Activated T-cell treated with anti-CD3 and anti-CD28 coated beads, Interleukin-2, amount 50 U/mL, for 48 hours (primary cell): ENCODE results near the gene CLDN20.
"Not testable (repeated sequence)": the region's sequence is repeated elsewhere in the genome, so short reads cannot be mapped to it uniquely, and the experiment has no call there.

Experiments used
- DNase-seq, 2 experiments: peaks; one replicate each; pipeline ENCODE4 v3.0.0-alpha.2; 2020

Gene CLDN20

DNA sequence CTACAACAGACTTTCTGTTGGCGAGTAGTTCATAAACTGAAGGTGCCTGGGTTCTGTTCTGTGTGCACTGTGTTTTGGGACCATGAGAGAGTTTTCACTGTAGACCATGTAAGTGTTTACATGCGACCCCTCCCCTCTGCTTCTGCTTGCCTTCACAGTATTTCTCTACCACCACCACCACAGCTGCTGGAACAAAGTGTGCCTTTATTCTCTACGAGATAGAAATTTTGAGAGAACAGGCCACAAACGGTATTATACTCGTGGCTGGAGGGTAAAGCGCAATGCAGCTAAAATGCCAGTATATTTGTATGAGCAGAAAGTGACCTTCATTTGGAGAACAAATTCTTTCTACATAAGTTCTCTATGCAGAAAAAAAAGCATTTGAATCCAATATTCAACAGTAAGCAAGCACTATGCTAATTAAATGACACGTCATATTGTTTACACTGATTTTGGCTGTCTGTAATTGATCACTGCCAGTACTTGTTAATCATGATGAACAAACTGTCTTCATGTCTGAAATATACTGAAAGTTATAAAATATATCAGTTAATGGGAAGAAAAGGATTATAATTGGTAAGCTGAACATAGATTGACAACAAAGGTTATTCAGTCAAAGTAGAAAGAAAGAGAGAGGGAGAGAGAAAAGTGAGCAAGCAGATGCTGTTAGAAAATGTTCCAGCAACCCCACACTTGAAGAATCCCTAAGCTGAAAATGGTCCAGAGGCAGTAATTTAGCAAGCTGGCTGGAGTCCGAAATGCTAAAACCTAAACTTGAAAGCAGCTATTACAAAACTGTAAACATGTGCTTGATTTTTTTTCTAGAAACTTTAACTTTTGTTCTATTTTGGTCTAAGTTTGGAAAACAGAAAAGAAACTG is 8.8 kb downstream of the CLDN20 start:
- no peak for DNase-seq

DNA sequence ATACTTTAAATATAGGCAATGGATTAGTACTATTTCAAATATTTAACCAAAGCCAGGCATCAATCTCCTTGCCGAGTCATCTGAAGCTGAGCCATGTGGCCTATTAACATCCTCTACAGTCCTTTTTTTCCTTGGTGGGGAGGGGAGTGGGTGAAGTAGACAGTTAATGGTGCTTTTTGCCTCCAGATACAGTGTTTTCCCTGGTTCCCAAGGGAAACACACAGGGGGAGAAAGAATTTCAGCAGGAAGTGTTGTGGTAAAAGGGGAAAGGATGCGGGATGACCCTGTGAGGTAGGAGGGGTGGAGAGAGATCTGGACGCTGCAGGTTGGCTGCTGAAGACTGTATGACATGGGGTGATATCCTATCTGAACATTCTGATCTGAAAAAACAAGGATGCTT is 9.6 kb downstream of the CLDN20 start:
- no peak for DNase-seq

DNA sequence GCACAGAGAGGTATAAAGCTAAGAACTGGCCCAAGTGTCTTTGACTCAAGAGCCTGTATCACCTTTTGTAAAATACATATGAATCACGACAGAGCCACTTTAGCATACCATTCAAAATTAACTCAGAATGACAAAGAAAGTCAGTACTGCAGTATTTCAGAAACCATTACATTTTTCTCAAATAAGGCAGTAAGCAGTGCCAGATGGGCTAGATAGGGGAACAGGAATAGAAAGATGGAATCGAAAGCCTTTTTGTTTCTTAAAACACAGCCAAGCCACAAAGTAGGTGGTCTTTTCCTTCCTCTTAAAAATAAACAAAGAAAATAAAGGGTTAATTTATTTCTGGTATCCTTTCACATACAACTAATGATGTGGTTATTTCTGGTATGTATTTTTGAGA is 10.3 kb downstream of the CLDN20 start:
- no peak for DNase-seq

DNA sequence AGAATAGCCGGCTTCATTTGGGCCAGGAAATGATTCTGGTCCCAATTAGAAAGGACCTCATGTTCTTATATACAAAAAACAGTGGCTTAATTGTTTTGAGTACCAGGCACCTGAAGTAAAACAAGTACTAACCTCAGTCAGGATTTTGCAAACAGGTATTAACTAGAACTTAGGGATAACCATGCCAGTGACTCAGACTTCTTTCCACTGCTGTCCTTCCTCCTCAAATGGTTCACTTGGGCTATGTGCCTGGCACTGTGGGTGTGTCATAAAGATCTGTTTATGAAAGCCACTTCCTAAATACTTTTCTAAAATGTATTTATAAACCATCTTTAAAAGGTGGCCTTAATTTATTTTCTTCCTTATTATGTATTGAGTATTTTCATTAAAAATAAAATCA is 10.7 kb downstream of the CLDN20 start:
- DNase-seq = no peak

DNA sequence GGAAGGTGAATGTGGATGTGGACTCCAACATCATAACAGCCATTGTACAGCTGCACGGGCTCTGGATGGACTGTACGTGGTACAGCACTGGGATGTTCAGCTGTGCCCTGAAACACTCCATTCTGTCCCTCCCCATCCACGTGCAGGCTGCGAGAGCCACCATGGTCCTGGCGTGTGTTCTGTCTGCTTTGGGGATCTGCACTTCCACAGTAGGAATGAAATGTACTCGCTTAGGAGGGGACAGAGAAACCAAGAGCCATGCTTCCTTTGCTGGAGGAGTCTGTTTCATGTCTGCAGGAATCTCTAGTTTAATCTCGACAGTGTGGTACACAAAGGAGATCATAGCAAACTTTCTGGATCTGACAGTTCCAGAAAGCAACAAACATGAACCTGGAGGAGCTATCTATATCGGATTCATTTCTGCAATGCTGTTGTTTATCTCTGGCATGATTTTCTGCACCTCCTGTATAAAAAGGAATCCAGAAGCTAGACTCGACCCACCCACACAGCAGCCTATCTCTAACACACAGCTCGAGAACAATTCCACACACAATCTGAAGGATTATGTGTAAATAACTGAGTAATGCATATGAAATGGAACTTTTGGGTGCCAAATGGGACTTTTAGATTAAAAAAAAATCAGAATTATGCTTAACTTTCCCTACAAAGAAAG is 12.1 kb downstream of the CLDN20 start:
- DNase-seq = no peak

DNA sequence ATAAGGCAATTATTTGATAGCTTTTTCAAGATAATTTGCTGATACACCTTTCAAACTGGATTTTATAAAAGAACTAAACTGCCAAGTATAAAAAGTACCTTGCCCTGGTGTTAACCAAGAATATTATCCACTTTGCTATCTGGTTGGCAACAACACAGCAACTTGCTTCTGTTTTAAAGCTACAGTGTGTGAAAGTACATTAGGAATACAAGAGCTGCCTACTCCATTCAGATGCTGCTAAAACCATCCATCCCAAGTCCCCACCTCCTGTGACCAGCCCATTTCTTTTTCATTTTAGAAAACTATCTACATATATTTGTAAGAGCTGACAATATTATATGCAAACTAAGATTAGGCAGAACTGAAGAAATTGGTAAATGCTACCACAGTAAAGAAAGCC is 12.8 kb downstream of the CLDN20 start:
- DNase-seq = no peak

DNA sequence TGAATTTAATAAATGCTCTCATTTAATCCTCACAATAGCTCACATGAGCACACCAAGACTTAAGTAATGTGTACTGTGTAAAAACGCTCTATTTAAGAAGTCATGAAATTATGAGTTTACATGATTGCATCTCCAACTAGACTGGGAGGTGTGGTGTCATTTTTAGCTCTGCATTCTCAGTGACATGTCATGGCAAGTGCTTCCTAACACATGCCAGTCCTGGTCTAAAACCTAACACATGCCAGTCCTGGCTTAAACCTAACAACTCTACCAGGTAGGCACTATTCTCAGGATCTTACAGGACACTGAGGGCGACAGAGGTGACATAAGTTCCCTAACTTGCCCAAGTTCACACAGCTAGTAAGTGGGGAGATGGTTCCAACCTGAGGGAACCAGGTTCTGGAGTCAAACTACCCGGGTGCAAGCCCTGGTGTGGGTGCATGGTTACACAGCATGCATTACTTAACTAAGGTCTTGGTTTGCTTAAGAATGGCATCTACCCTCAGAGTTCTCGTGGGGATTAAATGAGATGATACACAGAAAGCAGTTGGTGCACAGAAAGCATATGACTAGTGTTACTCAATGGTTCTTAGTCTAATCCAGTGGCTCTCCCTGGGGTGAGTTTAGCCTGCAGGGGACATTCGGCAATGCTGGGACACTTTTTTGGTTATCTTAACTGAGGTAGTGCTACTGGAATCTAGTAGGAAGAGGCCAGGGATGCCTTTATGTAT is 14.7 kb downstream of the CLDN20 start:
- DNase-seq = no peak

DNA sequence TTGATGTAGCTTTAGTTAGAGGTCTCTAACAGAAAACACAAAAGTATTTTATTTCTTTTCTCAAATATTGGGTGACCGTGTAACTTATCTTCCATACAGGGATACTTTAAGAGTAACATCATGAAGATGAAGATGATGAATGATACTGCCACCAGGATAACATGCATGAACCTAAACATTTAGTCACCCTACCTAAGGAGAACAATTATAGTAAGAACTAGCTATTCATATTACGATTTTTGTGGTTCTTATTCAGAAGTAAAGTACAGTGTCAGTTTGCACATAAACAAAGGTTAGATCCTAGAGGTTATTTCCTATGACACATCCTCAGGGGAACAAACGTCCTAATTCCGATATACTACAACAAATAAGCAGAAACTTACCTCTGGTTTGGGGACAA is 21.0 kb downstream of the CLDN20 start:
- no peak for DNase-seq

DNA sequence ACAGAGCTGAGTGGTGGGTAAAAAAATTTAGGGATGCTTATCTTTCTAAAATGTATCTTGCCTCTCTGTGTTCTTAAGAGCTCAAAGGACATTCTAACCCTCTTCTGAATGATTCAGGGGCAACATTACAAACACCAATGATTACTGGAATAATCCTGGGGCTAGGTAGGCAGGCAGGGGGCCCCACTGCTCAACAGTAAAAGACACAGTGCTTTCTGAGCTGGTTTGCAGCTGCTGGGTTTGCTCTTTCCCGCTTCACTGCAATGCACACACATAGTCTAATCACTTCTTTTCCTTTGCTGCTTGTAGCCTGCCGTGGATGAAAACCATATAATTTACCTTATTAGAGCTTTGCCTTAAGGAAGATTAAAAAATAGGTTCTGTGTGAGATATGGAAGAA is 23.9 kb downstream of the CLDN20 start:
- DNase-seq = no peak

DNA sequence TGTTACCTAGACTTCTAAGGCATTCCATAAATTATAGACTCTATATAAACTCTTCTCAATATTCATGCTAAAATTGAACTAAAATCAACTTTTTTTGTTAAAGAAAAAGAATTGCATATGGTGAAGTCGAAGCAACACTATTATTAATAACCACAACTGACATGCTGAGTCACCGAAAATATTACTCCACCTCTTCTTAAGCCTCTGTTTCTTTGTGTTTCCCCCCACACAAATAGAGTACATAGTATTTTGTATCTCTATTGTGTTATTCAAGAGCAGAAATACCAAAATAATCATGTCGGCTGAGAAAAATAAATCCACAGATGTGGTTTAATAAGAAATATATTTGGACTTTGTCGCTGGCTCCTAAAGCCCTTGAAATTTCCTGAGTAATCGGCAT is 26.7 kb downstream of the CLDN20 start:
- DNase-seq = no peak

DNA sequence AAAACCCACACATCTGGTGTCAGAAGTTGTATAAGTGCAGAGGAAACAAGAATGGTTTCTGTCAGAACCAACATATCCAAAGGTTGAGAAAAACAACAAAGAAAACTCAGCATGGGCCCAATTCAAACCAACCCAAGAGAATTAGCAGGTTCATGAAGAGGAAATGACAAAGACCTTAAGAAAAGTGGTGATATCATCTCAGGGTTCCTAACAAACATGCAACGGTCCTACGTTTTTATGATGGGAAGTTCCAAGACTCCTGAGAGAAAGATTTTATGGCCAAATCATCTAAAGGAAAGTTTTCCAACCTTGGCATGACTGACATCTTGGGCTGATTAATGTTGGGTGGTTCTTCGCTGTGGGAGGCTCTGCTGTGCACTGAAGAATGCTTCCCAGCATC is 27.5 kb downstream of the CLDN20 start:
- DNase-seq = no peak

DNA sequence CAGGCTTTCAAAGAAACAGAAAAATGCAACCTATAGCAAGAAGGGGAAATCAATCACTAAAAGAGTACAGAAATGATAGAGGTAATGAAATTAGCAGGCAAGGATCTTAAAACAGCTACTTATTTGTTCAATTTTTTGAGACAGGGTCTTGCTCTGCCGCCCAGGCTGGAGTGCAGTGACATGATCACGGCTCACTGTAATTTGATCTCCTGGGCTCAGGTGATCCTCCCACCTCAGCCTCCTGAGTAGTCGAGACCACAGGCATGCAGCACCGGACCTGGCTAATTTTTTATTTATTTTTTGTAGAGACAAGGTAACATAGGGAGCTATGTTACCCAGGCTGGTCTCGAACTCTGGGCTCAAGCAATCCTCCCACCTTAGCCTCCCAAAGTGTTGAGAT is 28.9 kb downstream of the CLDN20 start:
- no peak for DNase-seq

DNA sequence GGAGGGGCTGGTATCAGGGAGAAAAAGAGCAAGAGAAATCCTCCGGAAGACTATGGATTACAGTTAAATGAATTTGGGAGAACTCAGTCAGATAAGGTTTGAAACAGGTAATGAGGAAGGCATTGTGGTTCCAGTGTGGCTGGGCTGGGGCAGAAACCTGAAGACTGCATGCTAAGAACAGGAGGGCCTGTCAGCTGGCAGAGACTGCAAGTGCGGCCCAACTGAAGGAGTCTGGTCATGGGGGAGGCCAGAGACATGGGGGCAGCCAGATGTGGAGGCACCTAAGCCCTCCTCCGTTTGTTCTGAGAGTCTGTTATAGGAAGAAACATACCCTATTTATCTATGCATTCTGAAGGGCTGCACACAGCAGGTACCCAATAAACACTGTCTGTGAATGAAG is 33.9 kb downstream of the CLDN20 start:
- DNase-seq = no peak

DNA sequence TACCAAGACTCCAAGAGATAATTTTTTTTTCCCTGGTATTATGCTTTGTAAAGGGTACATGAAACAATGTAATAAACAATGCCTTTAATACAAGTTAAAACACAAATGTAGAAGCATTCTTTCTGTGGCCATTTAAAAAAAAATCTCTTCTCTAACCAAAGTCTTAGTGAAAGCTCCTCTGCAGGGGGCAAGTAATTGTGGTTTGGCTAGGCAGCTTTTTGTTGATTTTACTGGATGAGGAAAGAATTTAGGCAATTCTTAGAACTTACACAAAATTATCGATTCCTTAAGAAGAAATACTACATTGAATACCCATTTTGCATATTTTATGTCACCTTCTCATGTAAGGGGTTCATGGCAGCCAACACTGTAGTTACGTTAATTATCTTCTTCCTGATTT is 38.1 kb downstream of the CLDN20 start:
- DNase-seq = no peak

DNA sequence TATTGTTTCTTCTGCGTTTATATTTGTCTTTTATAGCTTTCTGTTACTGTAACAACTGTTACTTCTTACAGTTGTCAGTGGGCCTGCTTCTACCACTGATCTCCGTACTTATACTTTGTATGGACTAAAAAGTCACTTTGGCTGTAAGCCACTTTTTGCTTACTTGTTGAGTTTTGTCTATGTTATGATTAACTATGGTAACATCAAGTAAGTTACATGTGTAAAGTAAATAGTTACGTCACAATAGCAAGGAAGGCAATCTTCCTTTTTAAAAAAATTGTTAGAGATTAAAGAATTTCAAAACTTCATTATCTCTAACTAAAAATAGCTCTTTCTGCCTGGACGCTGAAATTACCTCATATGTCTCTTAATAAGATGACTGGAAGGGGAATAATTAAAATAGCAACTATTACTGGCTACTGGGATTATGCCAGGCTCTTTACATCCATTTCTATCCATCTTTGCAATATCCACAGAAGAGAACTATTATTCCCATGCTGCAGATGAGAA is 39.6 kb downstream of the CLDN20 start:
- DNase-seq = no peak

DNA sequence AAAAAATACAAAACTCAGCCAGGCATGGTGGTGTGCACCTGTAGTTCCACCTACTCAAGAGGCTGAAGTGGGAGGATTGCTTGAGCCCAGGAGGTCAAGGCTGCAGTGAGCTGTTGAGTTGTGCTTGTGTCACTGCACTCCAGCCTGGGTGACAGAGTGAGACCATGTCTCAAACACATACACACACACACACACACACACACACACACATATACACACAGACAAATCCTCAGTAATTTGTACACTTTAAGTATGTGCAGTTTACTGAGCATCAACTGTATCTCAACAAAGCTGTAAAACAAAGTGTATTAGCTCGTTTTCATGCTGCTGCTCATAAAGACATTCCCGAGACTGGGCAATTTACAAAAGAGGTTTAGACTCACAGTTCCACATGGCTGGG is 43.1 kb downstream of the CLDN20 start:
- DNase-seq = no peak

DNA sequence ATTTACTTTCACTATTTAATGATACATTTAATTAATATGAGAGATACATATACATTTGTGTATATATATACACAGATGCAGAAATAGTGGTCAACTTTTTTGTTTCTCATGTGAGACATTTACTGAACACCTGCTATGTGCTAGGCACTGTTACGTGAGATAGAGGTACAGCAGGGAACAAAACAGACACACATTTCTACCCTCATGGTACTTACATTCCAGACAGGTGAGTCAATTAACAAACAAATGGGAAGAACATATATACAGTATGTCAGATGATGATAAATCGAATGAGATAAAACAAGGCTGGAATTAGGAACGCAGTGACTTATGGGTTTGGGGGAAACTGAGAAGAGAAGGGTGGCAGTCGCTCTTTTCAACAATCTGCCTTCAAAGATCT is 45.3 kb downstream of the CLDN20 start:
- no peak for DNase-seq

DNA sequence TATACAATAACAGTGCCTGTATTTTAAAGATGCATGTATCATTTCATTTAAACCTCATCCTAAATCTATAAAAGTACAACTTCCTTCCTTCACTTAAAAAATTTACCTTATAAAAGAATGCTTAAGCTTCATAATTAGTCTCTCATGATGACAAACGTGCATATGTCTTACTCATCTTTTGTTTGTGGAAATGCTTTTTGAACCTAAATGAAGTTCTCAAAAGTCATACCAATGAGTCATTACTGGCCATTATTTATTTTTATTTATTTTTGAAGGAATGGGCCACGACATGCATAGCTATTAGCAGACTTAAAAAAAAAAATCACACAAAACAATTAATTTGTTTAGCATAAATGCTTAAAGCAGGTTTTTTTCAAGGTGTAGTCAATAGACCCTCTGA is 46.8 kb downstream of the CLDN20 start:
- DNase-seq = no peak

DNA sequence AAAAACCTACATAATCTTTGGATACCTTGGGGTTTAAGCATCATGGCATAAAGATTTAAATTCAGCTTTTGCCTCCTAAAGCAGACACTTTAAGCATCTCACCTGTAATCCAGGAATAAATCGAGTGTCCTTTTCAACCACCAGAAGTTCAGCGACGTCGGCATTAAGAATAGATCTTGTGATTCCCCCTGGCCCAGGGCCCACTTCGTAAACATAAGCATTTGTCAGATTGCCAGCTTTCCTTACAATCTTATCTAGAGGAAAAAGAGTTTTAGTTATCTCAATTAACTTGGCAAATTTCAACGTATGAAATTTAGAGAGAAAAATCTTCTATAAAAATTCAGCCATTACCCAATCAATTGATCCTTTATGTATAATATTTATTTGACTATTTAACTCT is 47.3 kb downstream of the CLDN20 start:
- DNase-seq = no peak

DNA sequence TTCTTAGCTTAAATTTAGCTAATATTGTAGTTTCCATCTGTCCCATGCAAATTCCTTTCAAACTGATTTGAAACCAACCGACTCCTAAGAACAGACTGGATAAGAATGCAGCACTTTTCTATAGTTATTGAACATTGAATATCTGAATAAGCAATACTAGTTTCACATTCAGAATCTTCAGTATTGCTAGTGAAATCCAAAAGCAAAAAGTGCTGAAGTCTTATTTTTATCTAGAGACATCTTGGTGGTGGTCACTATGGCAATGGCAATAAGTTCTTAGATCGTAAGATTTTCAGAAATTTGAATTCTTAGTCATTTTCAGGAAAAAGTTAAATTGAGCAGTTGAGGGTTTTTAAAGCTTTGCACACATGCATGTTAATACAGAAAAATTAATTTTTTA is 47.8 kb downstream of the CLDN20 start:
- DNase-seq = no peak

DNA sequence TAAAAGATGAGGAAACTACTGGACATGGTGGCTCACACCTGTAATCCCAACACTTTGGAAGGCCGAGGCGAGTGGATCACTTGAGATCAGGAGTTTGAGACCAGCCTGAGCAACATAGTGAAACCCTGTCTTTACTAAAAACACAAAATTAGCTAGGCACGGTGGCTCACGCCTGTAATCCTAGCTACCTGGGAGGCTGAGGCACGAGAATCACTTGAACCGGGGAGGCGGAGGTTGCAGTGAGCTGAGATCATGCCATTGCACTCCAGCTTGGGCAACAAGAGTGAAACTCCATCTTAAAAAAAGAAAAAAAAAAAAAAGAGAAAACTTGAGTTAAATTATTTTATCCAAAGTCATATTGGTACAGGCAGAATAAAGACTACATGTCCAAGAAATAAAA is 49.1 kb downstream of the CLDN20 start:
- DNase-seq = not testable (repeated sequence)

DNA sequence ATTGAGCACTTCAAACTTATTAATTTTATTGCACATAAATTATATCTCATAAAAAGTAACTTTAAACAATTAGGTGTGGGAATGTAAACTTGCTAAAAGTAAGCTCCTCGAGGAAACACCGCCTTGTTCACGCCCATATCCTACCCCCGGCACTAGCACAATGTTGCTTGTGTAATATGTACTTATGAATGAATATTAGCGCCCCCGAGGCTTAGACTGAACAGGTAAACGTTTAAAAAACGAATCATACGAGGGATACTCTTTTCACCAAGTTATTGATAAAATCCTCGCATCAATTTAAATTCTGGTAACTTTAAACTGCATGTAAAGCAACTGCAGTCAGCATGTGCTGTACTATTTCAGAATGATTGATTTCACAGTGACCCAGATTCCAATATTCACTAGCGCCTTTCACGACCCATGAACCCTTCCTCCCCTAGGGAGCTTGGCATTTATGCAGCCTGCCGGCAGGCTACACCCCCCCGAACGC is 49.8 kb downstream of the CLDN20 start:
- no peak for DNase-seq

DNA sequence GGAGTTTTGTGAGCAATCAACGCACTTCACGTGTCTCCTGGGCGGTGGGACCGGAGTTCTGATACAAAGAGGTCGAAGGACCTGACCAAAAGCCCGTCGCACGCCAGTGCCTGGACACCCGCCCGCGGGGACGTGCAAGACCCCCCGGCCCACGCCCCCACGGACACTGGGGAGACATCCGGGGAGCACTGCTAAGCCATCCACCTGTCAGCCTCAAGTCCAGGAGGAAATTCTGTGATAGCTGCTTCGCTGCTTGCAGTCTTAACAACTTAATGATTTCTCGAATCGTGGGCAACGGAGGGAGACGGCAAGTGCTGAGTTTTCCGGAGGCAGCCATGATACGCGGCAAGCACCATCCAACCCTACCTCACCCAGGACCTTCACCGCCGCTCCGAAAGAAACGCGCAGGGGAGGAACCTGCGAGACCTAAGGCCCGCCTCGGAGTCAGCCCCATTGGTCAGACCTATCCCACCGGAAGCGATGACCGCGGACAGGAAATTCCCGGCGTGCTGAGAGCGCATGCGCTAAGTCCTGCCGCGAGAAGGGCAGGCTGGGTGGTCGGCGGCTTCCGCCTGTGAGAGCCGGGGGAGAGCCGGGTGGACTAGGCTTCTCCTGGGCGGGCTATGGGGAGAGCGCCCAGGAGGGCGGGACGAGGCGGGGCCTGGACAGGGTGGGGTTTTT is 50.4 kb downstream of the CLDN20 start, which contains the start of gene TFB1M:
Gene TFB1M (minus strand): TSS at position 393 of the 681 bp plus-strand sequence. CDS start 56 bp downstream, at position 337.
- DNase-seq = peak; percentile 98 to 99
